ENCODE data around the gene IKZF5.

DNA sequence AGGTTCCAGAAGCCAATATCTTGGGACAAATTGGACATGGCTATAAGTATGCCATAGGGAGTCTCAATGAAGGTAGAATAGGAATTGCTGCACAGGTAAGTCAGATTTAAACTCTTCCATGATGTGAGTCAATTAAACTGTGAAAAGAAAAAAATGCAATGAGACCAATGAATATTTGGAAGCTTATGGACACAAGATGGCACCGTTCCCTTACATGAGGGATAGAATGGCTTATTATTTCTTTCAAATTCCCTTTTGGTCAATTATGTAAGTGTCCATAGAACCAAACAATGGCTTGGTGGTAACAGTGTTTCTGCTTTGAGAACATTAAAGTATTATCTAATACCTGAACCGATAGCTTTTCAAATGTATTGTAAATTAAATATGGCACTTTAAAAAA is 35.8 kb upstream of the IKZF5 start:
- TF ChIP-seq POLR2AphosphoS5 (IDR thresholded peaks at IDR 0.05; ENCODE audit: low read depth, low read length), result no peak
- TF ChIP-seq, protein P1, sequence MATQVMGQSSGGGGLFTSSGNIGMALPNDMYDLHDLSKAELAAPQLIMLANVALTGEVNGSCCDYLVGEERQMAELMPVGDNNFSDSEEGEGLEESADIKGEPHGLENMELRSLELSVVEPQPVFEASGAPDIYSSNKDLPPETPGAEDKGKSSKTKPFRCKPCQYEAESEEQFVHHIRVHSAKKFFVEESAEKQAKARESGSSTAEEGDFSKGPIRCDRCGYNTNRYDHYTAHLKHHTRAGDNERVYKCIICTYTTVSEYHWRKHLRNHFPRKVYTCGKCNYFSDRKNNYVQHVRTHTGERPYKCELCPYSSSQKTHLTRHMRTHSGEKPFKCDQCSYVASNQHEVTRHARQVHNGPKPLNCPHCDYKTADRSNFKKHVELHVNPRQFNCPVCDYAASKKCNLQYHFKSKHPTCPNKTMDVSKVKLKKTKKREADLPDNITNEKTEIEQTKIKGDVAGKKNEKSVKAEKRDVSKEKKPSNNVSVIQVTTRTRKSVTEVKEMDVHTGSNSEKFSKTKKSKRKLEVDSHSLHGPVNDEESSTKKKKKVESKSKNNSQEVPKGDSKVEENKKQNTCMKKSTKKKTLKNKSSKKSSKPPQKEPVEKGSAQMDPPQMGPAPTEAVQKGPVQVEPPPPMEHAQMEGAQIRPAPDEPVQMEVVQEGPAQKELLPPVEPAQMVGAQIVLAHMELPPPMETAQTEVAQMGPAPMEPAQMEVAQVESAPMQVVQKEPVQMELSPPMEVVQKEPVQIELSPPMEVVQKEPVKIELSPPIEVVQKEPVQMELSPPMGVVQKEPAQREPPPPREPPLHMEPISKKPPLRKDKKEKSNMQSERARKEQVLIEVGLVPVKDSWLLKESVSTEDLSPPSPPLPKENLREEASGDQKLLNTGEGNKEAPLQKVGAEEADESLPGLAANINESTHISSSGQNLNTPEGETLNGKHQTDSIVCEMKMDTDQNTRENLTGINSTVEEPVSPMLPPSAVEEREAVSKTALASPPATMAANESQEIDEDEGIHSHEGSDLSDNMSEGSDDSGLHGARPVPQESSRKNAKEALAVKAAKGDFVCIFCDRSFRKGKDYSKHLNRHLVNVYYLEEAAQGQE (IDR thresholded peaks at IDR 0.05; ENCODE audit: insufficient read depth in 1 of 2, low read depth in 2 of 2, low read length in 1 of 2), result no peak
